ENCODE data around the gene BCL6B. TPM values are rescaled to one million over a fixed set of nuclear protein-coding genes. Genes with fewer than 3 reads are reported as not detected.

The BCL6B gene
- total and polyA plus RNA-seq, 2 experiments from 2014 or later, result 1.7 TPM; not detected in 1

- Histone ChIP-seq H3K27ac (no peak overlapping the region), H3K36me3 (no peaks in the 10 kb centered on the region), H3K4me1 (ENCODE audit: low read depth) (no peaks in the 10 kb centered on the region), H3K4me3 (no peak overlapping the region), H3K27me3 (peaks cover under 1% of the 10 kb centered on the region), H3K9me3 (ENCODE audit: low read depth) (no peaks in the 10 kb centered on the region)
- no peak for DNase-seq (ENCODE audit: low read depth in 1 of 2, low spot score in 1 of 2)
- TF ChIP-seq, protein P1, sequence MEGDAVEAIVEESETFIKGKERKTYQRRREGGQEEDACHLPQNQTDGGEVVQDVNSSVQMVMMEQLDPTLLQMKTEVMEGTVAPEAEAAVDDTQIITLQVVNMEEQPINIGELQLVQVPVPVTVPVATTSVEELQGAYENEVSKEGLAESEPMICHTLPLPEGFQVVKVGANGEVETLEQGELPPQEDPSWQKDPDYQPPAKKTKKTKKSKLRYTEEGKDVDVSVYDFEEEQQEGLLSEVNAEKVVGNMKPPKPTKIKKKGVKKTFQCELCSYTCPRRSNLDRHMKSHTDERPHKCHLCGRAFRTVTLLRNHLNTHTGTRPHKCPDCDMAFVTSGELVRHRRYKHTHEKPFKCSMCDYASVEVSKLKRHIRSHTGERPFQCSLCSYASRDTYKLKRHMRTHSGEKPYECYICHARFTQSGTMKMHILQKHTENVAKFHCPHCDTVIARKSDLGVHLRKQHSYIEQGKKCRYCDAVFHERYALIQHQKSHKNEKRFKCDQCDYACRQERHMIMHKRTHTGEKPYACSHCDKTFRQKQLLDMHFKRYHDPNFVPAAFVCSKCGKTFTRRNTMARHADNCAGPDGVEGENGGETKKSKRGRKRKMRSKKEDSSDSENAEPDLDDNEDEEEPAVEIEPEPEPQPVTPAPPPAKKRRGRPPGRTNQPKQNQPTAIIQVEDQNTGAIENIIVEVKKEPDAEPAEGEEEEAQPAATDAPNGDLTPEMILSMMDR (IDR thresholded peaks at IDR 0.05; ENCODE audit: low read depth, low read length), result no peak
These were observed 6.2 kb downstream of the BCL6B start for GRCh38 chr17:7029096-7029495.

- H3K9me3 ChIP-seq (ENCODE audit: low read depth), result no peaks in the 10 kb centered on the region
- H3K36me3 ChIP-seq, result no peaks in the 10 kb centered on the region
- peak in 1 of 2 donors; percentile 28 for DNase-seq (ENCODE audit: low read depth in 1 of 2, low spot score in 1 of 2)
- H3K4me3 ChIP-seq, result no peak overlapping the region
- no peak overlapping the region for H3K27ac ChIP-seq
- no peaks in the 10 kb centered on the region for H3K27me3 ChIP-seq
- TF ChIP-seq, protein P1 (IDR thresholded peaks at IDR 0.05; ENCODE audit: low read depth, low read length), result no peak
- H3K4me1 ChIP-seq (ENCODE audit: low read depth), result no peaks in the 10 kb centered on the region
These were observed 6.8 kb downstream of the BCL6B start for GRCh38 chr17:7029659-7030058.

GRCh38 chr17:7034955-7035590 lies 12.2 kb downstream of the BCL6B start:
- TF ChIP-seq, protein P1 (IDR thresholded peaks at IDR 0.05; ENCODE audit: low read depth, low read length), result no peak
- DNase-seq (ENCODE audit: low read depth in 1 of 2, low spot score in 1 of 2), result no peak
- Histone ChIP-seq H3K4me3 (peak overlapping the region; percentile 61), H3K9me3 (ENCODE audit: low read depth) (no peaks in the 10 kb centered on the region), H3K36me3 (no peaks in the 10 kb centered on the region), H3K27me3 (no peaks in the 10 kb centered on the region), H3K4me1 (ENCODE audit: low read depth) (peaks cover 16% of the 10 kb centered on the region), H3K27ac (peak overlapping the region; percentile 86)

DNA sequence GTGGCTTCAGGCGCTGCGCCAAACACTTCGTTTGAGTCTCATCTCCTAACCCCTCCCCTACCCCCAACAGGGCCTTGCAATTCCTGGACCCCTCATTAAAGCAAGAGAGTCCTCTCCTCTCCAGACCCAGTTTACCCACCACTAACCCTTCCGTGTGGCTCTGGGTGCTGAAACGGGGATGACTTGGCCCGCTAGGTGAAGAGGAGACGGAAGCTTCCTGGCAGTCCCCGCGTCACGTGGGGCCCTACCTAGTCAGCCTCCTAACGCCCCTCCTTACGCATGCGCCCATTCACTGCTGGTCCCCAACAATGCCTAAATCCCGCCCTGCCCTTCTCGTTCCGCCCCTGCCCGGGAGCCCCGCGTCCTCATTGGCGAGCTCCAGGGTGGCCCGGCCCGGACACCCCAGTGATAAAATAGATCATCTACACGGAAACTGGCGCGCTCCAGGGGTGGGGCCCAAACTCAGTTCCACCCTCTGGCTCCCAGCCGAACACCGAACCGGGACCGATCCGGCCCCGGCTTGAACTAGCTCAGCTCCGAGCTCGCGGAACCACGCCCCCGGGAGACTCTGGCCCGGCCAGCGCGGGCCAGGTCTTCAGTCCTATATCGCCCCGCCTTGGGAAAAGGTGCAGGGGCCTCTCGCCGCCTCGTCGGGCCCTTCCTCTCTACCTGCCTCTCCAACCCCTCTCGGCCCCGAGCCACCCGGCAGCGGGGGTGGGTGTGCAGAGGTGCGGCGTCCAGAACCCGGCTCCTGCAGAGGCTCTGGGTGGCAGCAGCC lies 12.9 kb downstream of the BCL6B start, which contains the start of gene SLC16A13:
TSS of gene SLC16A13 (plus strand) at position 425 of the 778 bp plus-strand sequence. CDS start 368 bp downstream, outside the sequence.
- H3K36me3 ChIP-seq, result no peaks in the 10 kb centered on the region
- peak; percentile 96 to 97 for DNase-seq (ENCODE audit: low read depth in 1 of 2, low spot score in 1 of 2)
- H3K27me3 ChIP-seq, result no peaks in the 10 kb centered on the region
- H3K9me3 ChIP-seq (ENCODE audit: low read depth), result no peaks in the 10 kb centered on the region
- peaks cover 16% of the 10 kb centered on the region for H3K4me1 ChIP-seq (ENCODE audit: low read depth)
- H3K27ac ChIP-seq, result peak within 1 kb of the TSS; percentile 86
- H3K4me3 ChIP-seq, result peak within 1 kb of the TSS; percentile 61
- TF ChIP-seq, protein P1 (IDR thresholded peaks at IDR 0.05; ENCODE audit: low read depth, low read length), result no peak

DNA sequence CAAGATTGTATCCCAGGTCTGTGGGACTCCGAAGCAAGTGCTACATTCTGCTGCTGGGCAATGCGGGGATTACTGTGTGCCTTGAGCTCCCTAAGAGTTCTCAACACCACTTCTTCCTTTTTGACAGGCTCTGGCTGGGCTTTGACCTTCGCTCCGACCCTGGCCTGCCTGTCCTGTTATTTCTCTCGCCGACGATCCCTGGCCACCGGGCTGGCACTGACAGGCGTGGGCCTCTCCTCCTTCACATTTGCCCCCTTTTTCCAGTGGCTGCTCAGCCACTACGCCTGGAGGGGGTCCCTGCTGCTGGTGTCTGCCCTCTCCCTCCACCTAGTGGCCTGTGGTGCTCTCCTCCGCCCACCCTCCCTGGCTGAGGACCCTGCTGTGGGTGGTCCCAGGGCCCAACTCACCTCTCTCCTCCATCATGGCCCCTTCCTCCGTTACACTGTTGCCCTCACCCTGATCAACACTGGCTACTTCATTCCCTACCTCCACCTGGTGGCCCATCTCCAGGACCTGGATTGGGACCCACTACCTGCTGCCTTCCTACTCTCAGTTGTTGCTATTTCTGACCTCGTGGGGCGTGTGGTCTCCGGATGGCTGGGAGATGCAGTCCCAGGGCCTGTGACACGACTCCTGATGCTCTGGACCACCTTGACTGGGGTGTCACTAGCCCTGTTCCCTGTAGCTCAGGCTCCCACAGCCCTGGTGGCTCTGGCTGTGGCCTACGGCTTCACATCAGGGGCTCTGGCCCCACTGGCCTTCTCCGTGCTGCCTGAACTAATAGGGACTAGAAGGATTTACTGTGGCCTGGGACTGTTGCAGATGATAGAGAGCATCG lies 15.4 kb downstream of the BCL6B start:
- no peaks in the 10 kb centered on the region for H3K36me3 ChIP-seq
- peak overlapping the region; percentile 66 for H3K27ac ChIP-seq
- peaks cover 16% of the 10 kb centered on the region for H3K4me1 ChIP-seq (ENCODE audit: low read depth)
- no peak for DNase-seq (ENCODE audit: low read depth in 1 of 2, low spot score in 1 of 2)
- TF ChIP-seq, protein P1 (IDR thresholded peaks at IDR 0.05; ENCODE audit: low read depth, low read length), result peak; percentile 11
- H3K9me3 ChIP-seq (ENCODE audit: low read depth), result no peaks in the 10 kb centered on the region
- H3K4me3 ChIP-seq, result no peak overlapping the region
- H3K27me3 ChIP-seq, result peaks cover 14% of the 10 kb centered on the region

Measured in cardiac muscle cell (in vitro differentiated cells and primary cell).